ENCODE results near the gene COMMD6. TPM values are rescaled to one million over a fixed set of nuclear protein-coding genes. Genes with fewer than 3 reads are reported as not detected.

COMMD6 gene
- total RNA-seq, 1 experiment from 2014 or later, result 104 TPM

DNA sequence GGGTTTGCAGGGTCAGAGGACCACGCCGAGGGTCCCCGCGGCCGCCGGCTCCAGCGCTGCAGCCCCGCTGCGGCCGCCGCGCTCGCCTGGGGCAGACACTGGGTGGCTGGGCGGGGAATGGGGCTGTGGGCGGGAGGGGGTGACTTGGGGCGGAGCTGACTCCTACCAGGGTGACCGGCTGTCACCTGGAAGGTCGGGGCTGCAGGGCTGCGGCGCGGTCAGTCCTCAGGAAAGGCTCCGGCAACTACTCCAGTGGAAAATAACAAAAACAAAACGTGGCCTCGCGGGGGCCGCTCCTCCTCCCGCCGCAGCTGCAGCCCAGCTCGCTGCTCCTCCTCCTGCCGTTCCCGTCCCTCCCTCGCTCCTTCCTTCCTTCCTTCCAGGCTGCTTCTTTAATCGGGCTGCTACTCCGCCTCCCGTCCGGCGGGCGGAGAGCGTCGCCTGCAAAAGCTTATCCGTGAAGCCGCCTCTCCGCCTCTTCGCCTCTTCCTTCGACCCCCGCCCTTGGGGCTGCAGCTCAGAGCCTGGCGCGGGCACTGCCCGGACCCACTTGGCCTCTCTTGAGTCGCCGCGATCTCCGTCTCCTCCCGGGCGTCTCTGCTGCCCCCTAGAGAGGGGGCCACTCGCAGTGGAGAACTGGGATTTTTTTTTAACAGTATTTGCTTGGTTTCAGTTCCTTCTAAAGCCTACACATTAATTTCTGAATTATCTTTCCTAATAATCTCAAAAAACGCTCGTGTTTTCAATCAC is 55.4 kb downstream of the COMMD6 start, which contains the start of gene TBC1D4:
Gene TBC1D4, minus strand, starts transcription at position 100 of the 750 bp plus-strand sequence. CDS start 402 bp downstream, outside the sequence.
- no peaks in the 10 kb centered on the region for H3K9me3 ChIP-seq
- Mint-ChIP-seq H3K4me3 (ENCODE audit: unreplicated experiment) (peak within 1 kb of the TSS; percentile 82), H3K9me3 (ENCODE audit: unreplicated experiment) (no peaks in the 10 kb centered on the region), H3K27me3 (ENCODE audit: insufficient read depth, unreplicated experiment) (no peaks in the 10 kb centered on the region), H3K27ac (ENCODE audit: unreplicated experiment) (peak within 1 kb of the TSS; percentile 78), H3K4me1 (ENCODE audit: low read depth, unreplicated experiment) (peaks cover 24% of the 10 kb centered on the region), H3K36me3 (ENCODE audit: insufficient read depth, unreplicated experiment) (peaks cover 45% of the 10 kb centered on the region)
- POLR2A ChIA-PET, result interaction anchor here (0.6 to 1.3 kb wide), 3 partner anchors 38 to 150 kb away, joined by 3 to 9 read pairs (median 3); no protein-coding TSS in a partner anchor
- no peaks in the 10 kb centered on the region; the same call in 1 of the 2 replicates for H3K36me3 ChIP-seq (ENCODE audit: control insufficient read depth, insufficient read depth, low read length)
- TF ChIP-seq, protein P1, sequence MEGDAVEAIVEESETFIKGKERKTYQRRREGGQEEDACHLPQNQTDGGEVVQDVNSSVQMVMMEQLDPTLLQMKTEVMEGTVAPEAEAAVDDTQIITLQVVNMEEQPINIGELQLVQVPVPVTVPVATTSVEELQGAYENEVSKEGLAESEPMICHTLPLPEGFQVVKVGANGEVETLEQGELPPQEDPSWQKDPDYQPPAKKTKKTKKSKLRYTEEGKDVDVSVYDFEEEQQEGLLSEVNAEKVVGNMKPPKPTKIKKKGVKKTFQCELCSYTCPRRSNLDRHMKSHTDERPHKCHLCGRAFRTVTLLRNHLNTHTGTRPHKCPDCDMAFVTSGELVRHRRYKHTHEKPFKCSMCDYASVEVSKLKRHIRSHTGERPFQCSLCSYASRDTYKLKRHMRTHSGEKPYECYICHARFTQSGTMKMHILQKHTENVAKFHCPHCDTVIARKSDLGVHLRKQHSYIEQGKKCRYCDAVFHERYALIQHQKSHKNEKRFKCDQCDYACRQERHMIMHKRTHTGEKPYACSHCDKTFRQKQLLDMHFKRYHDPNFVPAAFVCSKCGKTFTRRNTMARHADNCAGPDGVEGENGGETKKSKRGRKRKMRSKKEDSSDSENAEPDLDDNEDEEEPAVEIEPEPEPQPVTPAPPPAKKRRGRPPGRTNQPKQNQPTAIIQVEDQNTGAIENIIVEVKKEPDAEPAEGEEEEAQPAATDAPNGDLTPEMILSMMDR (IDR thresholded peaks at IDR 0.05; ENCODE audit: insufficient read depth in 1 of 2, low read depth in 1 of 2, low read length in 1 of 2, severe bottlenecking in 1 of 2, unreplicated experiment in 1 of 2), result peak; percentile 75 to 96
- H3K4me1 ChIP-seq, result peaks cover 40% of the 10 kb centered on the region
- DNase-seq, result peak; percentile 95
- H3K4me3 ChIP-seq (ENCODE audit: low read depth, low read length), result peak within 1 kb of the TSS; percentile 94
- intact Hi-C loops (cut with micrococcal nuclease; ENCODE audit: unreplicated experiment), result loop anchor here (1.0 to 5.0 kb wide), 6 partner anchors 57 to 179 kb away; partner anchors contain the start of genes LMO7 and UCHL3
- no TSS peak for BruUV-seq (replicated peaks)
- CTCF ChIA-PET, result interaction anchor here (0.6 to 1.8 kb wide), 31 partner anchors 9 to 264 kb away, joined by 3 to 34 read pairs (median 4); partner anchors contain the start of genes COMMD6 and UCHL3
- H3K27me3 ChIP-seq (replicated peaks; ENCODE audit: control insufficient read depth, insufficient read depth, low read length), result no peaks in the 10 kb centered on the region

DNA sequence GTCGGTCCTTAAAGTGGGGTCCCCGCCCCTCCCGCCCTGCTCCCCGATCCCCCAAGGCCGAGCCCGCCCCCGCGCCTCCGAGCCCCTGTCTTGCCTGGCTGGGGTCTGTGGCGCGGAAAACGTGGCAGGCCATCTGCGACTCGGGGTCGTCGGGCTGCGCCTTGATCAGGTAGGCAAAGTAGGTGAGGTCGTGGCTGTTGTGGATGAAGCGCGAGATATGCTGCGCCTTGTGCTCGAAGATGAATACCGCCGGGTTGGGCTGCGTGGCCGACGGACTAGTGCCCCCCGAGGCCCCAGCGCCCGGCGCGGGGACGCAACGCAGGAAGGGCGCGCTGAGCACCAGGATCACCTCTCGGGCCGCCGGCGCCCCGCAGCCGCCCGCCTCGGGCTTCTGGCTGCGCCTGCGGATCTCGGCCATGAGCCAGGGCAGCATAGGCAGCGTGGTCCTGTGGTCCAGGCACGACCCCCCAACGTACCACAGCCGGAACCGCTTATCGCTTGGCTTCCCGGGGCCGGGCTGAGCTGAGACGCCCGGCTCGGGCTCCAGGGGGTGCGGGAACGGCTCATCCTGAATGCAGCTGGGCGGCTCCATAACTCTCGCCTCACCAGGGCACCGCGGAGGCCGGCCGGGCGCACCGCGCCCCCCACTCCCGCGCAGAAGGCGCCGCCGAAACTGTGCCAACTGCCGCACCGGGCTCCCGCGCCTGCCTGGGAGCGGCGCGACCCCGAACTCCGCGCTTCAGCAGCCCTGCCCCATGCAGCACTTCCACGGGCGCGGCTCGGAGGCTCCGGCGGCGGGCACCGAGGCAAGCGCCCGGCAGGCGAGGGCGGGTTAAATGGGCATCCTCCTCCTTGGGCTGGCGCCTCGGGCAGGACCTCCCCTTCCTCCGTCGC is 56.2 kb downstream of the COMMD6 start:
- POLR2A ChIA-PET, result interaction anchor here (0.6 to 1.3 kb wide), 3 partner anchors 38 to 149 kb away, joined by 3 to 9 read pairs (median 3); no protein-coding TSS in a partner anchor

More for the DNA sequence above, 56.2 kb downstream of the COMMD6 start:
- Histone ChIP-seq H3K36me3 (ENCODE audit: control insufficient read depth, insufficient read depth, low read length) (no peaks in the 10 kb centered on the region; the same call in 1 of the 2 replicates), H3K4me1 (peaks cover 42% of the 10 kb centered on the region), H3K27me3 (replicated peaks; ENCODE audit: control insufficient read depth, insufficient read depth, low read length) (no peaks in the 10 kb centered on the region), H3K9me3 (no peaks in the 10 kb centered on the region), H3K4me3 (ENCODE audit: low read depth, low read length) (peak overlapping the region; percentile 94)
- H3K27ac Mint-ChIP-seq (ENCODE audit: unreplicated experiment), result peak overlapping the region; percentile 78
- H3K4me3 Mint-ChIP-seq (ENCODE audit: unreplicated experiment), result peak overlapping the region; percentile 82
- DNase-seq, result peak; percentile 60 to 62
- H3K4me1 Mint-ChIP-seq (ENCODE audit: low read depth, unreplicated experiment), result peaks cover 24% of the 10 kb centered on the region
- peaks cover 54% of the 10 kb centered on the region for H3K36me3 Mint-ChIP-seq (ENCODE audit: insufficient read depth, unreplicated experiment)
- CTCF ChIA-PET, result interaction anchor here (0.6 to 1.8 kb wide), 24 partner anchors 10 to 264 kb away, joined by 3 to 34 read pairs (median 5); partner anchors contain the start of genes COMMD6 and UCHL3
- no TSS peak for BruUV-seq (replicated peaks)
- no peaks in the 10 kb centered on the region for H3K9me3 Mint-ChIP-seq (ENCODE audit: unreplicated experiment)
- TF ChIP-seq, protein P1 (IDR thresholded peaks at IDR 0.05; ENCODE audit: insufficient read depth in 1 of 2, low read depth in 1 of 2, low read length in 1 of 2, severe bottlenecking in 1 of 2, unreplicated experiment in 1 of 2), result no peak
- H3K27me3 Mint-ChIP-seq (ENCODE audit: insufficient read depth, unreplicated experiment), result no peaks in the 10 kb centered on the region
- intact Hi-C loops (cut with micrococcal nuclease; ENCODE audit: unreplicated experiment), result loop anchor here (1.0 to 5.0 kb wide), 6 partner anchors 57 to 179 kb away; partner anchors contain the start of genes LMO7 and UCHL3

Data from Caco-2 (cell line).